ENCODE measurements around the gene NFIA. TPM values are rescaled to one million over a fixed set of nuclear protein-coding genes. Genes with fewer than 3 reads are reported as not detected.
A peak's percentile ranks its signal among the peaks of the same experiment; 100 is the strongest.

The NFIA gene
- total and polyA plus RNA-seq, 10 of the 15 experiments (the other 5 are each of a cell fraction or from before 2014, with no cell fraction given): 0.10 to 0.16 TPM; not detected in 8

DNA sequence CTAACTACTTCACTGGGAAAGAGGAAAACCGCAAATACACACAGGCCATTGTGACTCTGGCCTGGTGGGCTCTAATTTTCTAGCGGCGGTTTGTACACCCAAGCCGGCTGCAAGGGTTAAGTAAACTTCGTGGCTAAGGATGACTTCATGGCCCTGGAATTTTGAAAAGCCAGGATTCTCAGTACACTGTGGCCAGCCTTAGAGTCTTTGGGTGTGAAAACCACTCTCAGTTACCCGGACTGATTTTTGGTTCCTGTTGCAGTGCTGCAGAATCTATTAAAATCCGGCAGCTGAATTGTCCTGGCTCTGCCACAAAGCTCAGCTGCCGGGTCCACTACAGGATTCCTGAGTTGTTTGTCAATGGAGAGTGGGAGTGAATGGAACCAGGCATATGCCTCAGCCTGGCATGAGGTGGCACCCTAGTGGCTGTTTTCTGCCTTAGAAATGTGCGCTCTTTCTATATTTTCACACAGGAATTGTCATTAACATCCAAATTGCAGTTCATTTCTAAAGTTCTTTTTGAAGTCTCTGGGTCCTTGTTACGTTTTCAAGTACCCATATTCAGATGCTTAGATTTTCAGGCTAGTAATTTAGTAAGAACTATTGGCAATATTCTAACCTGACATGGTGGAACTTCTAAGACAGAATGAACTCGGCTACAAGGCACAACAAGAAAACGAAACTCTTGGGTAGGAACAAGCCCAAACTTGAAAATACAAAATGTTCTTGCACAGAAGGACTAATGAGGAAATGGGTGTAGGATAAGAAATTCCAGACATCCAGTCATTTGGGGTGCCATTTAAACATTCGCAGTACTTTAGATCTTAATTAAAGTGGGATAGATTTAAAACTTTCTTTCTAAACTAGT, 255.9 kb downstream of the NFIA start:
- no peak for DNase-seq (ENCODE audit: low read depth, low spot score)
- in situ Hi-C loops (cut with MboI): no loop called here
- H3K4me2 ChIP-seq (ENCODE audit: control insufficient read depth, insufficient read depth): no peak overlapping the region
- H3K4me3 ChIP-seq: no peak overlapping the region
- POLR2A ChIA-PET: no interaction called here
- no peak for FAIRE-seq
- RAD21 ChIA-PET (ENCODE audit: unreplicated experiment): no interaction called here
- H3K9me3 ChIP-seq (replicated peaks; ENCODE audit: control insufficient read depth, insufficient read depth, low read length): no peaks in the 10 kb centered on the region
- BruUV-seq (replicated peaks): no TSS peak
- no peaks in the 10 kb centered on the region for H3K36me3 ChIP-seq (ENCODE audit: control insufficient read depth in 2 of 2, insufficient read depth in 2 of 2, low read length in 1 of 2)
- no peak overlapping the region for H2AFZ ChIP-seq (ENCODE audit: control insufficient read depth, low read depth, low read length)
- H3K27ac ChIP-seq (ENCODE audit: control insufficient read depth, insufficient read depth): no peak overlapping the region
- TF ChIP-seq SMC3 (IDR thresholded peaks at IDR 0.05; ENCODE audit: borderline replicate concordance, low read length) (peak; percentile 31; the same call in 1 of the 2 replicates), YY1 (IDR thresholded peaks at IDR 0.05; ENCODE audit: low read depth, low read length) (no peak)
- TF ChIP-seq, protein P1, sequence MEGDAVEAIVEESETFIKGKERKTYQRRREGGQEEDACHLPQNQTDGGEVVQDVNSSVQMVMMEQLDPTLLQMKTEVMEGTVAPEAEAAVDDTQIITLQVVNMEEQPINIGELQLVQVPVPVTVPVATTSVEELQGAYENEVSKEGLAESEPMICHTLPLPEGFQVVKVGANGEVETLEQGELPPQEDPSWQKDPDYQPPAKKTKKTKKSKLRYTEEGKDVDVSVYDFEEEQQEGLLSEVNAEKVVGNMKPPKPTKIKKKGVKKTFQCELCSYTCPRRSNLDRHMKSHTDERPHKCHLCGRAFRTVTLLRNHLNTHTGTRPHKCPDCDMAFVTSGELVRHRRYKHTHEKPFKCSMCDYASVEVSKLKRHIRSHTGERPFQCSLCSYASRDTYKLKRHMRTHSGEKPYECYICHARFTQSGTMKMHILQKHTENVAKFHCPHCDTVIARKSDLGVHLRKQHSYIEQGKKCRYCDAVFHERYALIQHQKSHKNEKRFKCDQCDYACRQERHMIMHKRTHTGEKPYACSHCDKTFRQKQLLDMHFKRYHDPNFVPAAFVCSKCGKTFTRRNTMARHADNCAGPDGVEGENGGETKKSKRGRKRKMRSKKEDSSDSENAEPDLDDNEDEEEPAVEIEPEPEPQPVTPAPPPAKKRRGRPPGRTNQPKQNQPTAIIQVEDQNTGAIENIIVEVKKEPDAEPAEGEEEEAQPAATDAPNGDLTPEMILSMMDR (IDR thresholded peaks at IDR 0.05 in 2 of 3, conservative IDR thresholded peaks at IDR 0.05 in 1 of 3; ENCODE audit: control insufficient read depth in 2 of 3, extremely low read depth in 1 of 3, insufficient read depth in 1 of 3, low read depth in 3 of 3, low read length in 3 of 3): peak in 2 of 3 experiments; percentile 9 to 25; a peak in 2 of 6 replicates
- TF ChIP-seq, protein P2, sequence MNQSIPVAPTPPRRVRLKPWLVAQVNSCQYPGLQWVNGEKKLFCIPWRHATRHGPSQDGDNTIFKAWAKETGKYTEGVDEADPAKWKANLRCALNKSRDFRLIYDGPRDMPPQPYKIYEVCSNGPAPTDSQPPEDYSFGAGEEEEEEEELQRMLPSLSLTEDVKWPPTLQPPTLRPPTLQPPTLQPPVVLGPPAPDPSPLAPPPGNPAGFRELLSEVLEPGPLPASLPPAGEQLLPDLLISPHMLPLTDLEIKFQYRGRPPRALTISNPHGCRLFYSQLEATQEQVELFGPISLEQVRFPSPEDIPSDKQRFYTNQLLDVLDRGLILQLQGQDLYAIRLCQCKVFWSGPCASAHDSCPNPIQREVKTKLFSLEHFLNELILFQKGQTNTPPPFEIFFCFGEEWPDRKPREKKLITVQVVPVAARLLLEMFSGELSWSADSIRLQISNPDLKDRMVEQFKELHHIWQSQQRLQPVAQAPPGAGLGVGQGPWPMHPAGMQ (IDR thresholded peaks at IDR 0.05; ENCODE audit: borderline replicate concordance): no peak
- TF ChIP-seq, protein P3, sequence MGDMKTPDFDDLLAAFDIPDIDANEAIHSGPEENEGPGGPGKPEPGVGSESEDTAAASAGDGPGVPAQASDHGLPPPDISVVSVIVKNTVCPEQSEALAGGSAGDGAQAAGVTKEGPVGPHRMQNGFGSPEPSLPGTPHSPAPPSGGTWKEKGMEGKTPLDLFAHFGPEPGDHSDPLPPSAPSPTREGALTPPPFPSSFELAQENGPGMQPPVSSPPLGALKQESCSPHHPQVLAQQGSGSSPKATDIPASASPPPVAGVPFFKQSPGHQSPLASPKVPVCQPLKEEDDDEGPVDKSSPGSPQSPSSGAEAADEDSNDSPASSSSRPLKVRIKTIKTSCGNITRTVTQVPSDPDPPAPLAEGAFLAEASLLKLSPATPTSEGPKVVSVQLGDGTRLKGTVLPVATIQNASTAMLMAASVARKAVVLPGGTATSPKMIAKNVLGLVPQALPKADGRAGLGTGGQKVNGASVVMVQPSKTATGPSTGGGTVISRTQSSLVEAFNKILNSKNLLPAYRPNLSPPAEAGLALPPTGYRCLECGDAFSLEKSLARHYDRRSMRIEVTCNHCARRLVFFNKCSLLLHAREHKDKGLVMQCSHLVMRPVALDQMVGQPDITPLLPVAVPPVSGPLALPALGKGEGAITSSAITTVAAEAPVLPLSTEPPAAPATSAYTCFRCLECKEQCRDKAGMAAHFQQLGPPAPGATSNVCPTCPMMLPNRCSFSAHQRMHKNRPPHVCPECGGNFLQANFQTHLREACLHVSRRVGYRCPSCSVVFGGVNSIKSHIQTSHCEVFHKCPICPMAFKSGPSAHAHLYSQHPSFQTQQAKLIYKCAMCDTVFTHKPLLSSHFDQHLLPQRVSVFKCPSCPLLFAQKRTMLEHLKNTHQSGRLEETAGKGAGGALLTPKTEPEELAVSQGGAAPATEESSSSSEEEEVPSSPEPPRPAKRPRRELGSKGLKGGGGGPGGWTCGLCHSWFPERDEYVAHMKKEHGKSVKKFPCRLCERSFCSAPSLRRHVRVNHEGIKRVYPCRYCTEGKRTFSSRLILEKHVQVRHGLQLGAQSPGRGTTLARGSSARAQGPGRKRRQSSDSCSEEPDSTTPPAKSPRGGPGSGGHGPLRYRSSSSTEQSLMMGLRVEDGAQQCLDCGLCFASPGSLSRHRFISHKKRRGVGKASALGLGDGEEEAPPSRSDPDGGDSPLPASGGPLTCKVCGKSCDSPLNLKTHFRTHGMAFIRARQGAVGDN (IDR thresholded peaks at IDR 0.05): no peak
- TF ChIP-seq, protein P4, sequence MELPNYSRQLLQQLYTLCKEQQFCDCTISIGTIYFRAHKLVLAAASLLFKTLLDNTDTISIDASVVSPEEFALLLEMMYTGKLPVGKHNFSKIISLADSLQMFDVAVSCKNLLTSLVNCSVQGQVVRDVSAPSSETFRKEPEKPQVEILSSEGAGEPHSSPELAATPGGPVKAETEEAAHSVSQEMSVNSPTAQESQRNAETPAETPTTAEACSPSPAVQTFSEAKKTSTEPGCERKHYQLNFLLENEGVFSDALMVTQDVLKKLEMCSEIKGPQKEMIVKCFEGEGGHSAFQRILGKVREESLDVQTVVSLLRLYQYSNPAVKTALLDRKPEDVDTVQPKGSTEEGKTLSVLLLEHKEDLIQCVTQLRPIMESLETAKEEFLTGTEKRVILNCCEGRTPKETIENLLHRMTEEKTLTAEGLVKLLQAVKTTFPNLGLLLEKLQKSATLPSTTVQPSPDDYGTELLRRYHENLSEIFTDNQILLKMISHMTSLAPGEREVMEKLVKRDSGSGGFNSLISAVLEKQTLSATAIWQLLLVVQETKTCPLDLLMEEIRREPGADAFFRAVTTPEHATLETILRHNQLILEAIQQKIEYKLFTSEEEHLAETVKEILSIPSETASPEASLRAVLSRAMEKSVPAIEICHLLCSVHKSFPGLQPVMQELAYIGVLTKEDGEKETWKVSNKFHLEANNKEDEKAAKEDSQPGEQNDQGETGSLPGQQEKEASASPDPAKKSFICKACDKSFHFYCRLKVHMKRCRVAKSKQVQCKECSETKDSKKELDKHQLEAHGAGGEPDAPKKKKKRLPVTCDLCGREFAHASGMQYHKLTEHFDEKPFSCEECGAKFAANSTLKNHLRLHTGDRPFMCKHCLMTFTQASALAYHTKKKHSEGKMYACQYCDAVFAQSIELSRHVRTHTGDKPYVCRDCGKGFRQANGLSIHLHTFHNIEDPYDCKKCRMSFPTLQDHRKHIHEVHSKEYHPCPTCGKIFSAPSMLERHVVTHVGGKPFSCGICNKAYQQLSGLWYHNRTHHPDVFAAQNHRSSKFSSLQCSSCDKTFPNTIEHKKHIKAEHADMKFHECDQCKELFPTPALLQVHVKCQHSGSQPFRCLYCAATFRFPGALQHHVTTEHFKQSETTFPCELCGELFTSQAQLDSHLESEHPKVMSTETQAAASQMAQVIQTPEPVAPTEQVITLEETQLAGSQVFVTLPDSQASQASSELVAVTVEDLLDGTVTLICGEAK (IDR thresholded peaks at IDR 0.05; ENCODE audit: borderline replicate concordance): no peak
- no peaks in the 10 kb centered on the region for H3K79me2 ChIP-seq (ENCODE audit: control insufficient read depth, insufficient read depth, low read length)
- no peak for ATAC-seq
- intact Hi-C loops (cut with micrococcal nuclease; ENCODE audit: unreplicated experiment): loop anchor here (10.0 kb wide), 1 partner anchor 263 kb away; no protein-coding TSS in a partner anchor
- H3K9ac ChIP-seq (ENCODE audit: control insufficient read depth, insufficient read depth, low read length): no peak overlapping the region
- SMC1A ChIA-PET (ENCODE audit: uncharacterized antibody, unreplicated experiment): no interaction called here
- no peaks in the 10 kb centered on the region for H3K4me1 ChIP-seq (ENCODE audit: control insufficient read depth, insufficient read depth, low read length)
- peaks cover 0 to 2% of the 10 kb centered on the region in 2 experiments; a peak in 3 of 4 replicates for H3K27me3 ChIP-seq (replicated peaks in 1 of 2; ENCODE audit: control insufficient read depth in 2 of 2, insufficient read depth in 2 of 2, low read length in 1 of 2)
- CTCF ChIA-PET: interaction anchor here (0.6 to 1.0 kb wide), 2 partner anchors 10 to 15 kb away, joined by 3 read pairs; no protein-coding TSS in a partner anchor
- WGBS (ENCODE audit: insufficient coverage, insufficient replicate concordance, low lambda C conversion rate, missing lambda C conversion rate): 24% methylated on average over 13 of the region's 13 CpGs
- H4K20me1 ChIP-seq (ENCODE audit: control insufficient read depth, insufficient read depth): no peaks in the 10 kb centered on the region

All from GM12878 (cell line).